Measurements from ENCODE around the gene TCEAL3.

Gene TCEAL3

DNA sequence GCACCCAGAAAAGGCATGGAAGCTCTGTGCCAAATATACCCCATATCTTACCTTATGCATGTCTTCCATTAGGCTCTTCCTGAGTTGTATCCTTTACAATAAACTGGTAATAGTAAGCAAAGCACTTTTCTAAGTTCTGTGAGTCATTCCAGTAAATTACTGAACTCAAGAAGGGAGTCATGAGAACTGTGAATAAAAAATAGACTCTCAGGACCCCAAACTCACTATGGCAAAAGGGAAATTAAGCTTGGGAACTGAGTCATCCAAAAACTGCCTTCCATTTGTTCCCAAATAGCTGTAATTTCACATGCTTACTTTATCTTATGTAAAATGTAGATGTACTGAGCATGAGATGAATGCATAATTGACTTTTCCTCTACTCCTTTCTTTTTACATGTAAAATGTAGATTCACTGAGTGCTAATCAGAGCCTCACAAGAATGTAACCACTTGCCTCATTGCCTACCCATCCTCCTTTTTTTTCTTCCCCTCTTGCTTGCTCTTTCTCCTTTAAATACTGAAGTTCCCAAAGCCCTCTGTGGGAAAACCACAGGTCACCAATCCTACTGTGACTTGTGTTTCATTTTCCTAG, 8.1 kb downstream of the TCEAL3 start:
- Histone ChIP-seq H3K36me3 (ENCODE audit: insufficient read depth) (no peaks in the 10 kb centered on the region), H3K4me2 (no peak overlapping the region), H3K9ac (no peak overlapping the region), H3K79me2 (ENCODE audit: insufficient read depth, low read depth) (no peaks in the 10 kb centered on the region), H3K27ac (no peak overlapping the region), H4K20me1 (ENCODE audit: insufficient read depth) (no peaks in the 10 kb centered on the region), H3K27me3 (ENCODE audit: insufficient read depth, low read depth) (no peaks in the 10 kb centered on the region), H3K4me1 (ENCODE audit: low read depth, poor library complexity, severe bottlenecking) (no peaks in the 10 kb centered on the region), H3K4me3 (IDR thresholded peaks at IDR 0.05; ENCODE audit: insufficient read depth, low read depth, low read length) (no peak overlapping the region), H2AFZ (ENCODE audit: low read depth) (no peak overlapping the region)
- TF ChIP-seq, protein P1, sequence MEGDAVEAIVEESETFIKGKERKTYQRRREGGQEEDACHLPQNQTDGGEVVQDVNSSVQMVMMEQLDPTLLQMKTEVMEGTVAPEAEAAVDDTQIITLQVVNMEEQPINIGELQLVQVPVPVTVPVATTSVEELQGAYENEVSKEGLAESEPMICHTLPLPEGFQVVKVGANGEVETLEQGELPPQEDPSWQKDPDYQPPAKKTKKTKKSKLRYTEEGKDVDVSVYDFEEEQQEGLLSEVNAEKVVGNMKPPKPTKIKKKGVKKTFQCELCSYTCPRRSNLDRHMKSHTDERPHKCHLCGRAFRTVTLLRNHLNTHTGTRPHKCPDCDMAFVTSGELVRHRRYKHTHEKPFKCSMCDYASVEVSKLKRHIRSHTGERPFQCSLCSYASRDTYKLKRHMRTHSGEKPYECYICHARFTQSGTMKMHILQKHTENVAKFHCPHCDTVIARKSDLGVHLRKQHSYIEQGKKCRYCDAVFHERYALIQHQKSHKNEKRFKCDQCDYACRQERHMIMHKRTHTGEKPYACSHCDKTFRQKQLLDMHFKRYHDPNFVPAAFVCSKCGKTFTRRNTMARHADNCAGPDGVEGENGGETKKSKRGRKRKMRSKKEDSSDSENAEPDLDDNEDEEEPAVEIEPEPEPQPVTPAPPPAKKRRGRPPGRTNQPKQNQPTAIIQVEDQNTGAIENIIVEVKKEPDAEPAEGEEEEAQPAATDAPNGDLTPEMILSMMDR (conservative IDR thresholded peaks at IDR 0.05; ENCODE audit: low read depth, low read length) = no peak

DNA sequence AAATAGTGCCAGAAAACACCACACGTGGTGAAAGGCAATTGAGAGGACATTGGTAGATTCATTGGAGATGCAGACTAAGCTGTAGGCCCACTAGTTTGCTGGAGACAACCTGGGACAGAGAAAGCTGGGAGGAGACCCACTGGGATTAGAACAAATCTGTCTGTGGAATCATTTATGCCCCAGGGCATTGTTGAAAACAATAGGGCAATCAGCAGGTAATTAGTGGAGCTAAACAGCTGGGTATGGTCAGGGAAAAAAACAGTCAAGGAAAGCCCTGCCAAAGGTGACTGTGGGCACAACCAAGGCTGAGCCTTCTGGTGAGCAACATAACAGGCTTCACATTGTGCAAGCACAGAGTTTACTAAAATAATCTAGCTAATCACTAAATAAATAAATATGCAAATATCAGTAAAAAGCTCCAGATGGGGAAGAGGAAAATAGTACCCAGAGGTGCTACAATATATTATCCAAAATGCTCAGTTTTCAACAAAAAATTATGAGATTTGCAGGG, 9.0 kb downstream of the TCEAL3 start:
- TF ChIP-seq, protein P1 (conservative IDR thresholded peaks at IDR 0.05; ENCODE audit: low read depth, low read length) = no peak
- H3K9ac ChIP-seq = no peak overlapping the region
- no peak overlapping the region for H3K27ac ChIP-seq

DNA sequence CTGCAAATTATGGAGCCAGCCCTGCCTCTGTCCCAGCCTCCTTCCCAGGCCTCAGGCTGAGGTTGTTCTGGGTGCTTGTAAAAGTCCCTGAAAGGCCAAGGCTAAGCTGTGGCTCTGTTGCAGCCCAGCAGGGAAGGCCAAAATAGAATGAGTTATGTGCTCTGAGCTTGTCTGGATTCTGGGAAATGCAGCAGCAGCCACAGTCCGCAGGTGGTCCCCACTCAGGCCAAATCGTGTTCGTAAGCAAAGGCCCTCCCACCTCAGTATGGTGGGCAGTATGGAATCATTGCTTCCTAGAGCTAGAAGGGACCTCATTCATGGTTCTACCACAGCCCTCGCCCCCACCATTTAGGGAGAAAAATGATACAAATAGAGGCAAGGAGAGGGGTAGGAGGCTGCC, 16.3 kb downstream of the TCEAL3 start:
- Histone ChIP-seq H3K9ac (no peak overlapping the region), H3K36me3 (ENCODE audit: insufficient read depth) (no peaks in the 10 kb centered on the region), H3K4me1 (ENCODE audit: low read depth, poor library complexity, severe bottlenecking) (peaks cover 4% of the 10 kb centered on the region), H4K20me1 (ENCODE audit: insufficient read depth) (no peaks in the 10 kb centered on the region), H2AFZ (ENCODE audit: low read depth) (no peak overlapping the region), H3K4me3 (IDR thresholded peaks at IDR 0.05; ENCODE audit: insufficient read depth, low read depth, low read length) (no peak overlapping the region), H3K79me2 (ENCODE audit: insufficient read depth, low read depth) (no peaks in the 10 kb centered on the region), H3K27me3 (ENCODE audit: insufficient read depth, low read depth) (no peaks in the 10 kb centered on the region), H3K4me2 (no peak overlapping the region), H3K27ac (no peak overlapping the region)
- TF ChIP-seq, protein P1 (conservative IDR thresholded peaks at IDR 0.05; ENCODE audit: low read depth, low read length) = no peak

More for the DNA sequence above, 9.0 kb downstream of the TCEAL3 start:
- Histone ChIP-seq H3K4me2 (no peak overlapping the region), H3K4me1 (ENCODE audit: low read depth, poor library complexity, severe bottlenecking) (no peaks in the 10 kb centered on the region), H3K27me3 (ENCODE audit: insufficient read depth, low read depth) (no peaks in the 10 kb centered on the region), H2AFZ (ENCODE audit: low read depth) (no peak overlapping the region), H3K4me3 (IDR thresholded peaks at IDR 0.05; ENCODE audit: insufficient read depth, low read depth, low read length) (no peak overlapping the region), H4K20me1 (ENCODE audit: insufficient read depth) (no peaks in the 10 kb centered on the region), H3K36me3 (ENCODE audit: insufficient read depth) (no peaks in the 10 kb centered on the region), H3K79me2 (ENCODE audit: insufficient read depth, low read depth) (no peaks in the 10 kb centered on the region)

DNA sequence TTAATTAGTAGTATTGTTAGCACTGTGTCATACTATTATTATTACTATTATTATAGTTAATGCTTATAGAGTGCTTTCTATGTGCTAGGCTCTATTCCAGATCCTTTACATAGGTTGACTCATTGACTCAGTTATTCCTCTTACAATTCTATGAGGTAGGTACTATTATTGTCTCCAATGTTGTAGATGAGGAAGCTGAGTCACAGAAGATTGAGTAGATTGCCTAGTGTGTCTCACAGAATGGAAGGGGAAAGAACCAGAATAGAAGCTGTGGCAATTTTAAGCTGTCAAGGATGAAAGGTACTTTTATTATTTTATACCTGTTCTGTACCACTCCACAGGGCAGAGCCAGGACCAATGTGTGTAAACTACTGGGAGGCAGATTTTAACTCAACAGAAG, 19.1 kb downstream of the TCEAL3 start:
- H4K20me1 ChIP-seq (ENCODE audit: insufficient read depth) = no peaks in the 10 kb centered on the region
- H3K27ac ChIP-seq = no peak overlapping the region
- no peaks in the 10 kb centered on the region for H3K27me3 ChIP-seq (ENCODE audit: insufficient read depth, low read depth)
- TF ChIP-seq, protein P1 (conservative IDR thresholded peaks at IDR 0.05; ENCODE audit: low read depth, low read length) = no peak
- no peaks in the 10 kb centered on the region for H3K79me2 ChIP-seq (ENCODE audit: insufficient read depth, low read depth)
- no peak overlapping the region for H2AFZ ChIP-seq (ENCODE audit: low read depth)
- no peak overlapping the region for H3K4me2 ChIP-seq
- H3K4me1 ChIP-seq (ENCODE audit: low read depth, poor library complexity, severe bottlenecking) = peaks cover 4% of the 10 kb centered on the region
- no peak overlapping the region for H3K4me3 ChIP-seq (IDR thresholded peaks at IDR 0.05; ENCODE audit: insufficient read depth, low read depth, low read length)
- H3K36me3 ChIP-seq (ENCODE audit: insufficient read depth) = no peaks in the 10 kb centered on the region
- no peak overlapping the region for H3K9ac ChIP-seq
